NCI-H226 (cell line): Measurements from ENCODE around the gene MYNN.
"Not testable (repeated sequence)": the region's sequence is repeated elsewhere in the genome, so short reads cannot be mapped to it uniquely, and the experiment has no call there.

Source experiments
- DNase-seq: peaks from one replicate; pipeline ENCODE4 v3.0.0-alpha.2; 2015

Gene MYNN

GRCh38 chr3:169772897-169773816, at the start of gene MYNN:
Gene MYNN (plus strand): TSS chr3:169773396. CDS start chr3:169774296, 900 bp downstream.
- peak; percentile 90 for DNase-seq

- DNase-seq, result not testable (repeated sequence)
These were observed 41.3 kb upstream of the MYNN start for GRCh38 chr3:169731857-169732256.

- DNase-seq, result no peak
These were observed 34.1 kb upstream of the MYNN start for GRCh38 chr3:169739067-169739466.

GRCh38 chr3:169744366-169745054, 28.7 kb upstream of the MYNN start:
- DNase-seq, result no peak

- DNase-seq, result no peak
These were observed 26.3 kb upstream of the MYNN start for GRCh38 chr3:169746924-169747323.

- DNase-seq, result no peak
These were observed 24.5 kb upstream of the MYNN start for GRCh38 chr3:169748670-169749069.

GRCh38 chr3:169750665-169751064, 22.5 kb upstream of the MYNN start:
- DNase-seq, result no peak

GRCh38 chr3:169751875-169752274, 21.3 kb upstream of the MYNN start:
- DNase-seq, result no peak

- no peak for DNase-seq
These were observed 18.5 kb upstream of the MYNN start for GRCh38 chr3:169754711-169755110.

- DNase-seq, result no peak
These were observed 17.7 kb upstream of the MYNN start for GRCh38 chr3:169755488-169755887.

GRCh38 chr3:169758359-169758994, 14.7 kb upstream of the MYNN start:
- DNase-seq, result peak; percentile 19

GRCh38 chr3:169759256-169759655, 13.9 kb upstream of the MYNN start:
- peak; percentile 90 for DNase-seq

- peak; percentile 64 for DNase-seq
These were observed 12.7 kb upstream of the MYNN start for GRCh38 chr3:169760479-169760878.

GRCh38 chr3:169764312-169764881, 8.8 kb upstream of the MYNN start:
- peak; percentile 19 for DNase-seq

- peak; percentile 92 for DNase-seq
These were observed 8.1 kb upstream of the MYNN start, which contains the start of gene TERC for GRCh38 chr3:169764882-169765612. Gene TERC (minus strand): TSS chr3:169765060.

GRCh38 chr3:169769287-169770181, 3.7 kb upstream of the MYNN start, which contains the start of gene ACTRT3:
Gene ACTRT3 (minus strand): TSS chr3:169769561. CDS start chr3:169769520, 41 bp downstream.
- peak; percentile 27 for DNase-seq

GRCh38 chr3:169771497-169772304, 1.5 kb upstream of the MYNN start:
- peak; percentile 39 for DNase-seq

GRCh38 chr3:169772305-169772896, 795 bp upstream of the MYNN start:
- peak; percentile 74 for DNase-seq

GRCh38 chr3:169774186-169774585, 990 bp downstream of the MYNN start:
- no peak for DNase-seq

- no peak for DNase-seq
These were observed 4.6 kb downstream of the MYNN start for GRCh38 chr3:169777822-169778221.
